ENCODE data around the gene ZNRD2. TPM values are rescaled to one million over a fixed set of nuclear protein-coding genes. Genes with fewer than 3 reads are reported as not detected.
A peak's percentile ranks its signal among the peaks of the same experiment; 100 is the strongest.

ZNRD2 gene
- total and polyA plus RNA-seq, 2 experiments from 2014 or later, result 20.5 to 52.4 TPM

- Histone ChIP-seq H3K4me2 (peak overlapping the region; percentile 88), H3K4me3 (no peak overlapping the region), H4K20me1 (ENCODE audit: insufficient read depth, poor library complexity, severe bottlenecking) (peaks cover 56% of the 10 kb centered on the region), H3K36me3 (replicated peaks; ENCODE audit: insufficient read depth, low read depth) (no peaks in the 10 kb centered on the region), H3K4me1 (ENCODE audit: insufficient read depth) (peaks cover 30% of the 10 kb centered on the region), H3K79me2 (peaks cover 59% of the 10 kb centered on the region), H2AFZ (no peak overlapping the region), H3K9me2 (replicated peaks; ENCODE audit: insufficient read depth) (no peaks in the 10 kb centered on the region), H3K9me3 (ENCODE audit: low read depth) (no peaks in the 10 kb centered on the region), H3K27ac (no peak overlapping the region), H3K27me3 (no peaks in the 10 kb centered on the region)
- 76% methylated on average over 6 of the region's 10 CpGs for WGBS (ENCODE audit: low lambda C conversion rate, missing lambda C conversion rate)
- TF ChIP-seq CTCF (IDR thresholded peaks at IDR 0.05; ENCODE audit: poor library complexity), result no peak
- TF ChIP-seq EZH2phosphoT487 (IDR thresholded peaks at IDR 0.05; ENCODE audit: low read depth, severe bottlenecking, unreplicated experiment), result no peak
- no peak for TF ChIP-seq EZH2 (IDR thresholded peaks at IDR 0.05; ENCODE audit: borderline replicate concordance)
- no peak for DNase-seq (ENCODE audit: low spot score)
These were observed 40.9 kb downstream of the ZNRD2 start for GRCh38 chr11:65611028-65611757.

GRCh38 chr11:65611758-65612603 is 41.7 kb downstream of the ZNRD2 start:
- peaks cover 32% of the 10 kb centered on the region for H3K4me1 ChIP-seq (ENCODE audit: insufficient read depth)
- H3K27me3 ChIP-seq, result no peaks in the 10 kb centered on the region
- H3K4me2 ChIP-seq, result peak overlapping the region; percentile 88
- no peak overlapping the region for H3K4me3 ChIP-seq
- H4K20me1 ChIP-seq (ENCODE audit: insufficient read depth, poor library complexity, severe bottlenecking), result peaks cover 60% of the 10 kb centered on the region
- TF ChIP-seq EZH2 (IDR thresholded peaks at IDR 0.05; ENCODE audit: borderline replicate concordance) (no peak), EZH2phosphoT487 (IDR thresholded peaks at IDR 0.05; ENCODE audit: low read depth, severe bottlenecking, unreplicated experiment) (no peak), CTCF (IDR thresholded peaks at IDR 0.05; ENCODE audit: poor library complexity) (no peak)
- no peaks in the 10 kb centered on the region for H3K36me3 ChIP-seq (replicated peaks; ENCODE audit: insufficient read depth, low read depth)
- H3K9me3 ChIP-seq (ENCODE audit: low read depth), result no peaks in the 10 kb centered on the region
- no peak for DNase-seq (ENCODE audit: low spot score)
- H2AFZ ChIP-seq, result no peak overlapping the region
- 90% methylated on average over 12 of the region's 12 CpGs for WGBS (ENCODE audit: low lambda C conversion rate, missing lambda C conversion rate)
- peaks cover 67% of the 10 kb centered on the region for H3K79me2 ChIP-seq
- H3K27ac ChIP-seq, result no peak overlapping the region
- no peaks in the 10 kb centered on the region for H3K9me2 ChIP-seq (replicated peaks; ENCODE audit: insufficient read depth)

- no peak for DNase-seq (ENCODE audit: low spot score)
- Histone ChIP-seq H4K20me1 (ENCODE audit: insufficient read depth, poor library complexity, severe bottlenecking) (peaks cover 55% of the 10 kb centered on the region), H3K36me3 (replicated peaks; ENCODE audit: insufficient read depth, low read depth) (no peaks in the 10 kb centered on the region), H3K4me3 (no peak overlapping the region), H3K9me2 (replicated peaks; ENCODE audit: insufficient read depth) (no peaks in the 10 kb centered on the region), H3K4me2 (peak overlapping the region; percentile 88), H3K27ac (no peak overlapping the region), H3K27me3 (no peaks in the 10 kb centered on the region), H3K9me3 (ENCODE audit: low read depth) (no peaks in the 10 kb centered on the region), H3K4me1 (ENCODE audit: insufficient read depth) (peaks cover 26% of the 10 kb centered on the region), H2AFZ (no peak overlapping the region), H3K79me2 (peaks cover 71% of the 10 kb centered on the region)
- WGBS (ENCODE audit: low lambda C conversion rate, missing lambda C conversion rate), result 94% methylated on average over 7 of the region's 7 CpGs
- TF ChIP-seq CTCF (IDR thresholded peaks at IDR 0.05; ENCODE audit: poor library complexity), result no peak
- TF ChIP-seq EZH2 (IDR thresholded peaks at IDR 0.05; ENCODE audit: borderline replicate concordance), result no peak
These were observed 42.4 kb downstream of the ZNRD2 start for GRCh38 chr11:65612691-65613090.
